ENCODE measurements around the gene UFD1. TPM values are rescaled to one million over a fixed set of nuclear protein-coding genes. Genes with fewer than 3 reads are reported as not detected.

The UFD1 gene
- total and polyA plus RNA-seq, 9 of the 15 experiments (the other 6 are each of a cell fraction or from before 2014, with no cell fraction given) = 238 to 645 (median 363) TPM

- TF ChIP-seq CREB3 (tag; conservative IDR thresholded peaks at IDR 0.05; ENCODE audit: low read depth) (peak; percentile 71; the same call in 1 of the 2 replicates), CAMTA2 (CRISPR knock-in tag; conservative IDR thresholded peaks at IDR 0.05) (peak; percentile 97), HMGN3 (IDR thresholded peaks at IDR 0.05; ENCODE audit: borderline replicate concordance, extremely low read depth, insufficient read length, low read depth, low read length) (peak; percentile 94), ZFX (CRISPR knock-in tag; IDR thresholded peaks at IDR 0.05) (no peak), TSC22D4 (tag; IDR thresholded peaks at IDR 0.05) (no peak), ARNT (IDR thresholded peaks at IDR 0.05) (no peak), IRF2 (CRISPR knock-in tag; IDR thresholded peaks at IDR 0.05) (no peak), BMI1 (IDR thresholded peaks at IDR 0.05; ENCODE audit: low read length) (no peak), ZNF134 (CRISPR knock-in tag; conservative IDR thresholded peaks at IDR 0.05) (0 out of 2 replicates have a peak, but pooled peaks have one; percentile 6), TOE1 (IDR thresholded peaks at IDR 0.05; ENCODE audit: borderline replicate concordance) (peak; percentile 97), TOE1 (CRISPR knock-in tag; IDR thresholded peaks at IDR 0.05; ENCODE audit: borderline replicate concordance, low read depth) (no peak), ESRRA (IDR thresholded peaks at IDR 0.05; ENCODE audit: borderline replicate concordance, low read depth) (peak; percentile 78), FIP1L1 (IDR thresholded peaks at IDR 0.05; ENCODE audit: low read depth, low read length, poor library complexity, severe bottlenecking) (peak; percentile 96), SMARCE1 (IDR thresholded peaks at IDR 0.05) (no peak), ZNF444 (CRISPR knock-in tag; IDR thresholded peaks at IDR 0.05) (no peak), ADNP (tag; IDR thresholded peaks at IDR 0.05) (no peak)
- TF ChIP-seq, protein P1, sequence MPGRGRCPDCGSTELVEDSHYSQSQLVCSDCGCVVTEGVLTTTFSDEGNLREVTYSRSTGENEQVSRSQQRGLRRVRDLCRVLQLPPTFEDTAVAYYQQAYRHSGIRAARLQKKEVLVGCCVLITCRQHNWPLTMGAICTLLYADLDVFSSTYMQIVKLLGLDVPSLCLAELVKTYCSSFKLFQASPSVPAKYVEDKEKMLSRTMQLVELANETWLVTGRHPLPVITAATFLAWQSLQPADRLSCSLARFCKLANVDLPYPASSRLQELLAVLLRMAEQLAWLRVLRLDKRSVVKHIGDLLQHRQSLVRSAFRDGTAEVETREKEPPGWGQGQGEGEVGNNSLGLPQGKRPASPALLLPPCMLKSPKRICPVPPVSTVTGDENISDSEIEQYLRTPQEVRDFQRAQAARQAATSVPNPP (IDR thresholded peaks at IDR 0.05; ENCODE audit: borderline replicate concordance, insufficient read depth, insufficient read length) = no peak
- TF ChIP-seq, protein P2, sequence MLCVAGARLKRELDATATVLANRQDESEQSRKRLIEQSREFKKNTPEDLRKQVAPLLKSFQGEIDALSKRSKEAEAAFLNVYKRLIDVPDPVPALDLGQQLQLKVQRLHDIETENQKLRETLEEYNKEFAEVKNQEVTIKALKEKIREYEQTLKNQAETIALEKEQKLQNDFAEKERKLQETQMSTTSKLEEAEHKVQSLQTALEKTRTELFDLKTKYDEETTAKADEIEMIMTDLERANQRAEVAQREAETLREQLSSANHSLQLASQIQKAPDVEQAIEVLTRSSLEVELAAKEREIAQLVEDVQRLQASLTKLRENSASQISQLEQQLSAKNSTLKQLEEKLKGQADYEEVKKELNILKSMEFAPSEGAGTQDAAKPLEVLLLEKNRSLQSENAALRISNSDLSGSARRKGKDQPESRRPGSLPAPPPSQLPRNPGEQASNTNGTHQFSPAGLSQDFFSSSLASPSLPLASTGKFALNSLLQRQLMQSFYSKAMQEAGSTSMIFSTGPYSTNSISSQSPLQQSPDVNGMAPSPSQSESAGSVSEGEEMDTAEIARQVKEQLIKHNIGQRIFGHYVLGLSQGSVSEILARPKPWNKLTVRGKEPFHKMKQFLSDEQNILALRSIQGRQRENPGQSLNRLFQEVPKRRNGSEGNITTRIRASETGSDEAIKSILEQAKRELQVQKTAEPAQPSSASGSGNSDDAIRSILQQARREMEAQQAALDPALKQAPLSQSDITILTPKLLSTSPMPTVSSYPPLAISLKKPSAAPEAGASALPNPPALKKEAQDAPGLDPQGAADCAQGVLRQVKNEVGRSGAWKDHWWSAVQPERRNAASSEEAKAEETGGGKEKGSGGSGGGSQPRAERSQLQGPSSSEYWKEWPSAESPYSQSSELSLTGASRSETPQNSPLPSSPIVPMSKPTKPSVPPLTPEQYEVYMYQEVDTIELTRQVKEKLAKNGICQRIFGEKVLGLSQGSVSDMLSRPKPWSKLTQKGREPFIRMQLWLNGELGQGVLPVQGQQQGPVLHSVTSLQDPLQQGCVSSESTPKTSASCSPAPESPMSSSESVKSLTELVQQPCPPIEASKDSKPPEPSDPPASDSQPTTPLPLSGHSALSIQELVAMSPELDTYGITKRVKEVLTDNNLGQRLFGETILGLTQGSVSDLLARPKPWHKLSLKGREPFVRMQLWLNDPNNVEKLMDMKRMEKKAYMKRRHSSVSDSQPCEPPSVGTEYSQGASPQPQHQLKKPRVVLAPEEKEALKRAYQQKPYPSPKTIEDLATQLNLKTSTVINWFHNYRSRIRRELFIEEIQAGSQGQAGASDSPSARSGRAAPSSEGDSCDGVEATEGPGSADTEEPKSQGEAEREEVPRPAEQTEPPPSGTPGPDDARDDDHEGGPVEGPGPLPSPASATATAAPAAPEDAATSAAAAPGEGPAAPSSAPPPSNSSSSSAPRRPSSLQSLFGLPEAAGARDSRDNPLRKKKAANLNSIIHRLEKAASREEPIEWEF (CRISPR knock-in tag; IDR thresholded peaks at IDR 0.05) = no peak
- TF ChIP-seq, protein P3, sequence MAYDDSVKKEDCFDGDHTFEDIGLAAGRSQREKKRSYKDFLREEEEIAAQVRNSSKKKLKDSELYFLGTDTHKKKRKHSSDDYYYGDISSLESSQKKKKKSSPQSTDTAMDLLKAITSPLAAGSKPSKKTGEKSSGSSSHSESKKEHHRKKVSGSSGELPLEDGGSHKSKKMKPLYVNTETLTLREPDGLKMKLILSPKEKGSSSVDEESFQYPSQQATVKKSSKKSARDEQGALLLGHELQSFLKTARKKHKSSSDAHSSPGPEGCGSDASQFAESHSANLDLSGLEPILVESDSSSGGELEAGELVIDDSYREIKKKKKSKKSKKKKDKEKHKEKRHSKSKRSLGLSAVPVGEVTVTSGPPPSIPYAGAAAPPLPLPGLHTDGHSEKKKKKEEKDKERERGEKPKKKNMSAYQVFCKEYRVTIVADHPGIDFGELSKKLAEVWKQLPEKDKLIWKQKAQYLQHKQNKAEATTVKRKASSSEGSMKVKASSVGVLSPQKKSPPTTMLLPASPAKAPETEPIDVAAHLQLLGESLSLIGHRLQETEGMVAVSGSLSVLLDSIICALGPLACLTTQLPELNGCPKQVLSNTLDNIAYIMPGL (CRISPR knock-in tag; IDR thresholded peaks at IDR 0.05) = peak; percentile 90
Observed at GRCh38 chr22:19447330-19448075, 31.5 kb downstream of the UFD1 start, which contains the start of gene C22orf39 (continued).
